ENCODE results near the gene FERMT2. TPM values are rescaled to one million over a fixed set of nuclear protein-coding genes. Genes with fewer than 3 reads are reported as not detected.

The FERMT2 gene
- total RNA-seq, 6 experiments from 2014 or later = 40.4 to 64.5 (median 53.3) TPM

DNA sequence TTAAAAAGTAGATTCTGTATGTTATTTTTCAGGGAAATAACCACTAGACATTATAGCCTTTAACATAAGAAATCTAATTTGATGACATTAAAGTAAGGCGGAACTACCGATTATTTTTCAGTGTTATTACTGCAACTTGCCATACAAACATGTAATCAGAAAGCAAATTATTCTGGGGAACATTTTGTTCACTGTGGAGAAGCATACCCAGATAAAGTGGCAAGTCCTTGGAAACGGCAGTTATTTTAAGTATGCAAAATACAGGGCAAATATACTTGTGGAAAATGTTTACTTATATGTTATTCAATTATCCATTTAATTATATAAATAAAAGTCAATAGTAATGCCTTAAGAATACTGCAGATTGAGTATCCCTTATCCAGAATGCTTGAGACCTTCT is 71.9 kb downstream of the FERMT2 start:
- H3K36me3 ChIP-seq = peaks cover 0 to 57% (median 17%) of the 10 kb centered on the region in 4 donors
- no peak overlapping the region for H3K27ac ChIP-seq
- WGBS (ENCODE audit: insufficient coverage, low coverage, low lambda C conversion rate, missing lambda C conversion rate) = 79% methylated on average over 3 of the region's 3 CpGs
- peaks cover 0 to 38% (median 10%) of the 10 kb centered on the region in 4 donors for H3K4me1 ChIP-seq
- no peaks in the 10 kb centered on the region for H3K27me3 ChIP-seq
- no peak for ATAC-seq
- no peak overlapping the region for H3K4me3 ChIP-seq
- no peak for DNase-seq
- intact Hi-C loops (cut with DNase I) = no loop called here
- TF ChIP-seq, protein P1, sequence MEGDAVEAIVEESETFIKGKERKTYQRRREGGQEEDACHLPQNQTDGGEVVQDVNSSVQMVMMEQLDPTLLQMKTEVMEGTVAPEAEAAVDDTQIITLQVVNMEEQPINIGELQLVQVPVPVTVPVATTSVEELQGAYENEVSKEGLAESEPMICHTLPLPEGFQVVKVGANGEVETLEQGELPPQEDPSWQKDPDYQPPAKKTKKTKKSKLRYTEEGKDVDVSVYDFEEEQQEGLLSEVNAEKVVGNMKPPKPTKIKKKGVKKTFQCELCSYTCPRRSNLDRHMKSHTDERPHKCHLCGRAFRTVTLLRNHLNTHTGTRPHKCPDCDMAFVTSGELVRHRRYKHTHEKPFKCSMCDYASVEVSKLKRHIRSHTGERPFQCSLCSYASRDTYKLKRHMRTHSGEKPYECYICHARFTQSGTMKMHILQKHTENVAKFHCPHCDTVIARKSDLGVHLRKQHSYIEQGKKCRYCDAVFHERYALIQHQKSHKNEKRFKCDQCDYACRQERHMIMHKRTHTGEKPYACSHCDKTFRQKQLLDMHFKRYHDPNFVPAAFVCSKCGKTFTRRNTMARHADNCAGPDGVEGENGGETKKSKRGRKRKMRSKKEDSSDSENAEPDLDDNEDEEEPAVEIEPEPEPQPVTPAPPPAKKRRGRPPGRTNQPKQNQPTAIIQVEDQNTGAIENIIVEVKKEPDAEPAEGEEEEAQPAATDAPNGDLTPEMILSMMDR (IDR thresholded peaks at IDR 0.05) = no peak
- TF ChIP-seq POLR2A (IDR thresholded peaks at IDR 0.05) = no peak
- H3K9me3 ChIP-seq = no peaks in the 10 kb centered on the region

DNA sequence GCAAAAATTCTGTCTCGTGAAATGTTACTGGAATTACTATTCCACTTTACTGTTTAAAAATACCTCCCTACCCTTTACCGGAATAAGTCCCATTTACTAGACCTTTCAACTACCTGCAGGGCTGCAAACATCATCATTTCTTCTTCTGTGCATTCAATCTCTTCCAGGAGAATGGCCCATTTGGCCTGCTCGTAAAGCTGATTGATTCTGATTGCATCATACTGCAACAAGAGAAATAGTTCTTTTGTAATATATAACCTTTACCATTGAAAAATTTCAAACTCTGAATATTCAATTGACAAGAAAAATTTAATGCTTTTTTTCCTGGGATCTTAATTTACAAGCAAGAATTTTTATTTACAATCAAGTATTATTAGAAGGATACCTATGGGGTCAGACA is 72.4 kb downstream of the FERMT2 start:
- intact Hi-C loops (cut with DNase I) = no loop called here
- Histone ChIP-seq H3K36me3 (peaks cover 0 to 61% (median 16%) of the 10 kb centered on the region in 4 donors), H3K27me3 (no peaks in the 10 kb centered on the region), H3K4me3 (no peak overlapping the region), H3K9me3 (no peaks in the 10 kb centered on the region), H3K4me1 (peaks cover 0 to 43% (median 10%) of the 10 kb centered on the region in 4 donors), H3K27ac (no peak overlapping the region)
- ATAC-seq = no peak
- TF ChIP-seq, protein P1 (IDR thresholded peaks at IDR 0.05) = no peak
- TF ChIP-seq POLR2A (IDR thresholded peaks at IDR 0.05) = no peak
- no peak for DNase-seq
- 33% methylated on average over 3 of the region's 3 CpGs for WGBS (ENCODE audit: insufficient coverage, low coverage, low lambda C conversion rate, missing lambda C conversion rate)

DNA sequence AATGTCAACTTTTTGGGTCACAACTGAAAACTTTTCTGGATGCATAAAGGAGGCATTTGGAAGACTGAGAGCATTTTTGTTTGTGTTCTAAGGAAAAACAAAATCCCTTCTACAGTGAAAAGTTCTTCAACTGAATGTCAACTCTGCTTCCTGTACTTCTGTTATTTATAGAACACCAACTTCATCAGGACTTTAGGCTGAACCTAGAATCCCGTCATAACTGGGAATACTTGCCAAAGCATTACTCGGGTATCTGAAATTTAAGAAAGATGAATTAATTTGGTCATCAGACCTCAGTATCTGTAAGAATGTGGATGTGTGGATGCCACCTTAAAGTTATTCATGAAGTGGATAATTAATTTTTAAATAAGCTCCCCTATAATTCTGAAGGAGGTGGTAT is 73.2 kb downstream of the FERMT2 start:
- peaks cover 0 to 49% (median 10%) of the 10 kb centered on the region in 4 donors for H3K4me1 ChIP-seq
- no peaks in the 10 kb centered on the region for H3K9me3 ChIP-seq
- intact Hi-C loops (cut with DNase I) = no loop called here
- H3K36me3 ChIP-seq = peaks cover 0 to 70% (median 18%) of the 10 kb centered on the region in 4 donors
- H3K4me3 ChIP-seq = no peak overlapping the region
- H3K27me3 ChIP-seq = no peaks in the 10 kb centered on the region
- no peak for TF ChIP-seq POLR2A (IDR thresholded peaks at IDR 0.05)
- TF ChIP-seq, protein P1 (IDR thresholded peaks at IDR 0.05) = no peak
- no peak overlapping the region for H3K27ac ChIP-seq
- ATAC-seq (no peak), DNase-seq (no peak)
- 46% methylated on average over 2 of the region's 2 CpGs for WGBS (ENCODE audit: insufficient coverage, low coverage, low lambda C conversion rate, missing lambda C conversion rate)

DNA sequence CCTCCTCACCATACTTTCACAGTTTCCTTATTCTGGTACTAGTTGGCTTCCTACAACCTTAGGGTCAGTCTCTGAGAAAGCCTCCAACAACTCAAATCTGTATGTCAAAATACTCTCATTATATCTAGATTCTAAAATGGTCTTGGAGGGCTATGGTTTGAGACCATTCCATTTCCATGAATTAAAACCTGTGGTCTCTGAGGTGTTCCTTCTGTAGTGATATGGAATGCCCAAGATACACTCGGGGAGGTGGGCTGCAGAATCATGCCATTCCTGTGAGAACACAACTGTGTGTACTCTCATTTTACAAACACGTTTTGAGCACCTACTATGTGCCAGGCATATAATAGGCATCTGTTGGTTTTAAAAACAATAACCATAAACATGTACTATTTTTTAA is 74.0 kb downstream of the FERMT2 start:
- H3K4me1 ChIP-seq = peaks cover 0 to 49% (median 10%) of the 10 kb centered on the region in 4 donors
- no peak for TF ChIP-seq POLR2A (IDR thresholded peaks at IDR 0.05)
- TF ChIP-seq, protein P1 (IDR thresholded peaks at IDR 0.05) = no peak
- ATAC-seq (no peak), DNase-seq (no peak)
- intact Hi-C loops (cut with DNase I) = no loop called here
- no peaks in the 10 kb centered on the region for H3K27me3 ChIP-seq
- H3K9me3 ChIP-seq = no peaks in the 10 kb centered on the region
- peak overlapping the region in 1 of 3 donors; percentile 4 for H3K27ac ChIP-seq
- H3K4me3 ChIP-seq = no peak overlapping the region
- WGBS (ENCODE audit: insufficient coverage, low coverage, low lambda C conversion rate, missing lambda C conversion rate) = 59% methylated on average over 2 of the region's 2 CpGs
- peaks cover 0 to 78% (median 23%) of the 10 kb centered on the region in 4 donors for H3K36me3 ChIP-seq

DNA sequence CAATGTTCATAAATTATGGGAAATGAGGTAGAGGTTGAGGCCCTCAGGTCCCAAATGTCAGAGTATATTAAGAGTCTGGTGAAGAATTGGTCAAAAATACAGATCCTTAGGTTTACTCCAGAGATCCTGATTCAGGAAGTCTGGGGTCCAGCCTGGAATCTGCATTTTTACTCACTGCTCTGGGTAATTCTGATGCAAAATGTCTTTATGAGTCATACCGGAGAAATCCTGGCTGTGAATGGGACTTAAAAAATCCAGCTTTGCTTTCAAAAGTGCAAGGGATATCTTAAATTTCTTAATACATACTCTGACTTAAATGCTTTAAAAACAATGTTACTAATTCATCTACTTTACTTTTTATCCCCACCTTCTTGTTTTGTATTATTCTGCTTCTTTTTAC is 74.5 kb downstream of the FERMT2 start:
- peak overlapping the region in 1 of 3 donors; percentile 4 for H3K27ac ChIP-seq

More for the DNA sequence above, 74.5 kb downstream of the FERMT2 start:
- H3K36me3 ChIP-seq = peaks cover 0 to 83% (median 25%) of the 10 kb centered on the region in 4 donors
- WGBS (ENCODE audit: insufficient coverage, low coverage, low lambda C conversion rate, missing lambda C conversion rate) = 83% methylated on average over 1 of the region's 1 CpG
- peaks cover 0 to 49% (median 10%) of the 10 kb centered on the region in 4 donors for H3K4me1 ChIP-seq
- TF ChIP-seq POLR2A (IDR thresholded peaks at IDR 0.05) = no peak
- TF ChIP-seq, protein P1 (IDR thresholded peaks at IDR 0.05) = no peak
- no peak overlapping the region for H3K4me3 ChIP-seq
- H3K9me3 ChIP-seq = no peaks in the 10 kb centered on the region
- DNase-seq = no peak
- no peaks in the 10 kb centered on the region for H3K27me3 ChIP-seq
- ATAC-seq = no peak
- intact Hi-C loops (cut with DNase I) = no loop called here
